Measurements from ENCODE around the gene GID4. TPM values are rescaled to one million over a fixed set of nuclear protein-coding genes. Genes with fewer than 3 reads are reported as not detected.

Gene GID4
- total and polyA plus RNA-seq, 4 donors = 7.5 to 14.1 (median 9.8) TPM

DNA sequence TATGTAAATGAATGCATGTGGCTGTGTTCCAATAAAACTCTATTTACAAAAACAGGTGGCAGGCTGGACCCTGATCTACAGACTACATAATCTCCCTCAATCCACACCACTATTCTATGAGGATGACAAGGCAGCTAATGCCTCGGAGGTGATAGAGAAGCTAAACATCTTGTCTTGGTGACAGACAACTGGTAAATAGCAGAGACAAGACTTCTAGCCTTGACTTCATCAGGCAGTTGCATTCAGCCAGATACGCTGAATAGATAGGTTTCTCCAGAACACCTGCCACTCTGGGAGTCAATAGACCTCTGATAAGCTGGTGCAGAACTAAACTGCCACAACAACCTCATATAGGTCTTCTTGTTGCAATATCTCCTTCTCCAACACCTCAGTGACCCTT lies 3.5 kb upstream of the GID4 start:
- H3K27ac ChIP-seq (ENCODE audit: low read depth in 1 of 2, low read length in 2 of 2) = no peak overlapping the region
- intact Hi-C loops (cut with DNase I) = loop anchor here in 1 of 2 donors (10.0 kb wide), 2 partner anchors 221 to 261 kb away; no protein-coding TSS in a partner anchor
- peaks cover 0 to 2% of the 10 kb centered on the region in 2 donors for H3K36me3 ChIP-seq (ENCODE audit: control insufficient read depth in 1 of 2, insufficient read depth in 2 of 2, low read length in 1 of 2)
- H3K4me1 ChIP-seq (ENCODE audit: control insufficient read depth in 1 of 2, insufficient read depth in 2 of 2, low read length in 2 of 2) = no peaks in the 10 kb centered on the region
- H3K4me3 ChIP-seq (ENCODE audit: low read length in 2 of 2) = no peak overlapping the region
- 77 to 82% methylated on average over 2 of the region's 2 CpGs for WGBS, 2 donors
- no peak for DNase-seq
- ATAC-seq (ENCODE audit: low FRiP score) = no peak
- no peaks in the 10 kb centered on the region for H3K9me3 ChIP-seq (ENCODE audit: control insufficient read depth, low read length)
- H3K27me3 ChIP-seq (ENCODE audit: control insufficient read depth in 1 of 2, insufficient read depth in 2 of 2, low read length in 1 of 2) = no peaks in the 10 kb centered on the region

DNA sequence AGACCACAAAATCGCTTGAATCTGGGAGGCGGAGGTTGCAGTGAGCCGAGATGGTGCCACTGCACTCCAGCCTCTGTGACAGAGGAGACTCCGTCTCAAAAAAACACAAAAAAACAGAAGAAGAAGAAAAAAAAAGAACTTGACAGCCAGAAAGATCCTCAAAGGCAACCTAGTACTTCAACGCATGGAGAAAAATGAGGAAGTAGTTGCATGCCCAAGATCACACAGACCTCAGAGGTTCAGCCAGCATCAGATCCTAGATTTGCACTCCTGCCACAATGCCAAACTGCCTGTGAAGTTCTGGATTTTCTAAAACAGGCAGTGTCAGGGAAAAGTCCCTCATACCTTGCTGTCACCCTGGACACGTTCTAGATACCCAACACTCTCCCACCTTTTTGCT lies 1.7 kb upstream of the GID4 start:
- no peak overlapping the region for H3K4me3 ChIP-seq (ENCODE audit: low read length in 2 of 2)
- H3K36me3 ChIP-seq (ENCODE audit: control insufficient read depth in 1 of 2, insufficient read depth in 2 of 2, low read length in 1 of 2) = no peaks in the 10 kb centered on the region
- DNase-seq = no peak
- H3K27me3 ChIP-seq (ENCODE audit: control insufficient read depth in 1 of 2, insufficient read depth in 2 of 2, low read length in 1 of 2) = no peaks in the 10 kb centered on the region
- H3K9me3 ChIP-seq (ENCODE audit: control insufficient read depth, low read length) = no peaks in the 10 kb centered on the region
- WGBS, 2 donors = 76 to 79% methylated on average over 6 of the region's 6 CpGs
- no peak for ATAC-seq (ENCODE audit: low FRiP score)
- no peak overlapping the region for H3K27ac ChIP-seq (ENCODE audit: low read depth in 1 of 2, low read length in 2 of 2)
- H3K4me1 ChIP-seq (ENCODE audit: control insufficient read depth in 1 of 2, insufficient read depth in 2 of 2, low read length in 2 of 2) = no peaks in the 10 kb centered on the region
- intact Hi-C loops (cut with DNase I) = loop anchor here in 1 of 2 donors (10.0 kb wide), 2 partner anchors 223 to 263 kb away; no protein-coding TSS in a partner anchor

- DNase-seq (no peak), ATAC-seq (ENCODE audit: low FRiP score) (no peak)
- Histone ChIP-seq H3K4me3 (ENCODE audit: low read length in 2 of 2) (peak overlapping the region; percentile 54 to 83), H3K9me3 (ENCODE audit: control insufficient read depth, low read length) (no peaks in the 10 kb centered on the region), H3K27ac (ENCODE audit: low read depth in 1 of 2, low read length in 2 of 2) (peak overlapping the region in 1 of 2 donors; percentile 49), H3K27me3 (ENCODE audit: control insufficient read depth in 1 of 2, insufficient read depth in 2 of 2, low read length in 1 of 2) (no peaks in the 10 kb centered on the region), H3K36me3 (ENCODE audit: control insufficient read depth in 1 of 2, insufficient read depth in 2 of 2, low read length in 1 of 2) (no peaks in the 10 kb centered on the region), H3K4me1 (ENCODE audit: control insufficient read depth in 1 of 2, insufficient read depth in 2 of 2, low read length in 2 of 2) (no peaks in the 10 kb centered on the region)
- 8% methylated on average over 13 of the region's 13 CpGs for WGBS, 2 donors
- intact Hi-C loops (cut with DNase I) = loop anchor here in 1 of 2 donors (10.0 kb wide), 2 partner anchors 223 to 263 kb away; no protein-coding TSS in a partner anchor
Measured at GRCh38 chr17:18038149-18038850, 908 bp upstream of the GID4 start.

- H3K4me3 ChIP-seq (ENCODE audit: low read length in 2 of 2) = peak overlapping the region; percentile 31 to 52
- DNase-seq (peak in 1 of 2 donors; percentile 67), ATAC-seq (ENCODE audit: low FRiP score) (peak; percentile 66)
- no peaks in the 10 kb centered on the region for H3K36me3 ChIP-seq (ENCODE audit: control insufficient read depth in 1 of 2, insufficient read depth in 2 of 2, low read length in 1 of 2)
- no peak overlapping the region for H3K27ac ChIP-seq (ENCODE audit: low read depth in 1 of 2, low read length in 2 of 2)
- intact Hi-C loops (cut with DNase I) = loop anchor here in 1 of 2 donors (1.0 to 10.0 kb wide), 3 partner anchors 67 to 265 kb away; partner anchors contain the start of genes DRC3 and TOM1L2
- no peaks in the 10 kb centered on the region for H3K4me1 ChIP-seq (ENCODE audit: control insufficient read depth in 1 of 2, insufficient read depth in 2 of 2, low read length in 2 of 2)
- no peaks in the 10 kb centered on the region for H3K27me3 ChIP-seq (ENCODE audit: control insufficient read depth in 1 of 2, insufficient read depth in 2 of 2, low read length in 1 of 2)
- WGBS, 2 donors = 0 to 1% methylated on average over 60 to 81 of the region's 81 CpGs
- no peaks in the 10 kb centered on the region for H3K9me3 ChIP-seq (ENCODE audit: control insufficient read depth, low read length)
Measured at GRCh38 chr17:18039535-18040260, 490 bp downstream of the GID4 start.

DNA sequence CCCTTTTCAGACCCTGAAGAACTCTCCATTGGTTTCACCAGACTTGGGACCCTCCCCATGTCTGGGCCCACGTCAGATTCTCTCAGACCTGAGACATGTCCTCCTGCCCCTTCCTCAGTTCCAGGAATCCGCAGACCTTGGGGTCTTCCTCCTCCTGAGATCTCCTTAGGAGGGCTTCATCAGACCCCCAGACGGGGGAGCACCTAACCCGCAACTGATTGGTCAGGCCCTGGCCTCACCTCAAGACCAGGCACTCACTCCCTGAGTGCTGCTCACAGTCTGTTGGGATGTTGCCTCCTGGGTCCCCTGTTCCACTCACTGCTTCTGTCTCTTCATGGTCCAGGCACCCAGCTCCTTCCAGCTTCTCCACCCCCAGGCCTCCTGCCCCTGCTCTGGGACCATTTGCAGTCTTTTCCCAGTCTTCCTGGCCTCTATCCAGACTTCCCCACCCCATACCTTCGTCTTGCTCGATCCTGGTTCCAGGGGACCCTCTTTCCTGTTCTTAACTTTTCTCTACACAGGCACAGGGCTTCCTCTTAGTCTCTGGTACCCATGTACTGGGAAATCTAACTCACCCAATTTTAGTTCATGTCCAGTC lies 1.2 kb downstream of the GID4 start:
- Histone ChIP-seq H3K4me1 (ENCODE audit: control insufficient read depth in 1 of 2, insufficient read depth in 2 of 2, low read length in 2 of 2) (no peaks in the 10 kb centered on the region), H3K27ac (ENCODE audit: low read depth in 1 of 2, low read length in 2 of 2) (no peak overlapping the region), H3K27me3 (ENCODE audit: control insufficient read depth in 1 of 2, insufficient read depth in 2 of 2, low read length in 1 of 2) (no peaks in the 10 kb centered on the region), H3K4me3 (ENCODE audit: low read length in 2 of 2) (peak overlapping the region; percentile 31 to 52), H3K9me3 (ENCODE audit: control insufficient read depth, low read length) (no peaks in the 10 kb centered on the region), H3K36me3 (ENCODE audit: control insufficient read depth in 1 of 2, insufficient read depth in 2 of 2, low read length in 1 of 2) (no peaks in the 10 kb centered on the region)
- 23 to 24% methylated on average over 6 of the region's 6 CpGs for WGBS, 2 donors
- intact Hi-C loops (cut with DNase I) = no loop called here
- no peak for DNase-seq
- ATAC-seq (ENCODE audit: low FRiP score) = no peak

GRCh38 chr17:18041776-18042175 lies 2.6 kb downstream of the GID4 start:
- Histone ChIP-seq H3K4me3 (ENCODE audit: low read length in 2 of 2) (no peak overlapping the region), H3K4me1 (ENCODE audit: control insufficient read depth in 1 of 2, insufficient read depth in 2 of 2, low read length in 2 of 2) (no peaks in the 10 kb centered on the region), H3K27ac (ENCODE audit: low read depth in 1 of 2, low read length in 2 of 2) (no peak overlapping the region), H3K36me3 (ENCODE audit: control insufficient read depth in 1 of 2, insufficient read depth in 2 of 2, low read length in 1 of 2) (no peaks in the 10 kb centered on the region), H3K9me3 (ENCODE audit: control insufficient read depth, low read length) (no peaks in the 10 kb centered on the region), H3K27me3 (ENCODE audit: control insufficient read depth in 1 of 2, insufficient read depth in 2 of 2, low read length in 1 of 2) (no peaks in the 10 kb centered on the region)
- DNase-seq (no peak), ATAC-seq (ENCODE audit: low FRiP score) (no peak)
- WGBS, 2 donors = 53 to 54% methylated on average over 1 of the region's 1 CpG
- intact Hi-C loops (cut with DNase I) = no loop called here

- intact Hi-C loops (cut with DNase I) = no loop called here
- ATAC-seq (ENCODE audit: low FRiP score) (no peak), DNase-seq (no peak)
- Histone ChIP-seq H3K27me3 (ENCODE audit: control insufficient read depth in 1 of 2, insufficient read depth in 2 of 2, low read length in 1 of 2) (no peaks in the 10 kb centered on the region), H3K36me3 (ENCODE audit: control insufficient read depth in 1 of 2, insufficient read depth in 2 of 2, low read length in 1 of 2) (peaks cover 2 to 4% of the 10 kb centered on the region in 2 donors), H3K4me1 (ENCODE audit: control insufficient read depth in 1 of 2, insufficient read depth in 2 of 2, low read length in 2 of 2) (no peaks in the 10 kb centered on the region), H3K4me3 (ENCODE audit: low read length in 2 of 2) (no peak overlapping the region), H3K9me3 (ENCODE audit: control insufficient read depth, low read length) (no peaks in the 10 kb centered on the region), H3K27ac (ENCODE audit: low read depth in 1 of 2, low read length in 2 of 2) (no peak overlapping the region)
- 82 to 86% methylated on average over 8 of the region's 8 CpGs for WGBS, 2 donors
Measured at GRCh38 chr17:18042983-18043382, 3.8 kb downstream of the GID4 start.

DNA sequence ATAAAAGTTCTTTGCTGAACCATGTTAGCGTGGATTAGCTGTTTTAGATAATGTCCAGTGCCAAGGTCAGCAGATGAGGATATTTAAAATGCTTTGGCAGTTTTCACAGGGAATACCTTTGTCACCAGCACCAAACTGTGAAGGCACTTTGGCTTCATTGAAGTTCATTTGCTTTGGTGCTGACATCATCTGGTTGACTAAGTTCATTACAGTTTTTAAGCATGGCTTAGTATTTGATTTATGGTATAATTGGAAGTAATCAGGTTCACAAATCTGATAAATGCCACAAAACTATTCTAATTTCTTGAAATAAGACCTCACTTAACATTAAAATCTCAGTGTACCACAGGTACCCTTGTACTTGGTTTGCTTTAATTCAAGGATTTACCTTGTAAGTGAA lies 4.3 kb downstream of the GID4 start:
- WGBS, 2 donors = 23 to 35% methylated on average over 1 of the region's 1 CpG
- Histone ChIP-seq H3K4me1 (ENCODE audit: control insufficient read depth in 1 of 2, insufficient read depth in 2 of 2, low read length in 2 of 2) (no peaks in the 10 kb centered on the region), H3K36me3 (ENCODE audit: control insufficient read depth in 1 of 2, insufficient read depth in 2 of 2, low read length in 1 of 2) (peaks cover 2 to 4% of the 10 kb centered on the region in 2 donors), H3K27me3 (ENCODE audit: control insufficient read depth in 1 of 2, insufficient read depth in 2 of 2, low read length in 1 of 2) (no peaks in the 10 kb centered on the region), H3K27ac (ENCODE audit: low read depth in 1 of 2, low read length in 2 of 2) (no peak overlapping the region), H3K9me3 (ENCODE audit: control insufficient read depth, low read length) (no peaks in the 10 kb centered on the region), H3K4me3 (ENCODE audit: low read length in 2 of 2) (no peak overlapping the region)
- no peak for DNase-seq
- intact Hi-C loops (cut with DNase I) = no loop called here
- no peak for ATAC-seq (ENCODE audit: low FRiP score)

Measured in aorta (tissue), 5 donors.